Measurements from ENCODE around the gene KRTAP19-7.

KRTAP19-7 gene

Small RNA genes lying within 50 kb of the gene (small RNA-seq; reads per million reads assigned to genes)
- 0 reads per million in 2 experiments for gene AP000567.1
- 0 reads per million in 2 experiments for gene KRTAP19-10P
- 0 reads per million in 2 experiments for gene KRTAP19-11P
- gene KRTAP22-1 = 0 reads per million in 2 experiments
- gene KRTAP22-2 = 0 reads per million in 2 experiments
